ENCODE data around the gene ADI1. TPM values are rescaled to one million over a fixed set of nuclear protein-coding genes. Genes with fewer than 3 reads are reported as not detected.

Gene ADI1
- total RNA-seq, 2 donors from 2014 or later = 29.5 to 43.2 TPM

- DNase-seq (ENCODE audit: low spot score) = peak; percentile 64
- intact Hi-C loops (cut with DNase I) = no loop called here
Measured at GRCh38 chr2:3468296-3468988, 50.9 kb downstream of the ADI1 start.

- peak; percentile 62 for DNase-seq (ENCODE audit: low spot score)
- intact Hi-C loops (cut with DNase I) = no loop called here
Measured at GRCh38 chr2:3467654-3468053, 51.7 kb downstream of the ADI1 start.

- intact Hi-C loops (cut with DNase I) = no loop called here
Measured at GRCh38 chr2:3466966-3467365, 52.4 kb downstream of the ADI1 start.

GRCh38 chr2:3466482-3466863, 52.9 kb downstream of the ADI1 start:
- peak; percentile 71 for DNase-seq (ENCODE audit: low spot score)

More at GRCh38 chr2:3466966-3467365, 52.4 kb downstream of the ADI1 start:
- DNase-seq (ENCODE audit: low spot score) = peak; percentile 49

GRCh38 chr2:3465844-3466481, 53.4 kb downstream of the ADI1 start:
- DNase-seq (ENCODE audit: low spot score) = no peak
- intact Hi-C loops (cut with DNase I) = no loop called here

More at GRCh38 chr2:3466482-3466863, 52.9 kb downstream of the ADI1 start:
- intact Hi-C loops (cut with DNase I) = no loop called here

GRCh38 chr2:3465328-3465727, 54.0 kb downstream of the ADI1 start:
- DNase-seq (ENCODE audit: low spot score) = no peak
- intact Hi-C loops (cut with DNase I) = no loop called here

GRCh38 chr2:3464401-3465005, 54.8 kb downstream of the ADI1 start:
- DNase-seq (ENCODE audit: low spot score) = no peak

GRCh38 chr2:3463944-3464343, 55.4 kb downstream of the ADI1 start:
- DNase-seq (ENCODE audit: low spot score) = no peak
- intact Hi-C loops (cut with DNase I) = no loop called here

More at GRCh38 chr2:3464401-3465005, 54.8 kb downstream of the ADI1 start:
- intact Hi-C loops (cut with DNase I) = no loop called here

GRCh38 chr2:3463186-3463835, 56.0 kb downstream of the ADI1 start:
- DNase-seq (ENCODE audit: low spot score) = no peak
- intact Hi-C loops (cut with DNase I) = no loop called here

GRCh38 chr2:3462493-3463104, 56.7 kb downstream of the ADI1 start:
- DNase-seq (ENCODE audit: low spot score) = no peak
- intact Hi-C loops (cut with DNase I) = no loop called here

GRCh38 chr2:3461801-3462492, 57.4 kb downstream of the ADI1 start:
- no peak for DNase-seq (ENCODE audit: low spot score)
- intact Hi-C loops (cut with DNase I) = no loop called here

GRCh38 chr2:3460831-3461800, 58.2 kb downstream of the ADI1 start:
- intact Hi-C loops (cut with DNase I) = no loop called here
- DNase-seq (ENCODE audit: low spot score) = no peak

GRCh38 chr2:3460156-3460555, 59.2 kb downstream of the ADI1 start:
- intact Hi-C loops (cut with DNase I) = no loop called here
- DNase-seq (ENCODE audit: low spot score) = no peak

- intact Hi-C loops (cut with DNase I) = no loop called here
- DNase-seq (ENCODE audit: low spot score) = no peak
Measured at GRCh38 chr2:3459185-3460015, 59.9 kb downstream of the ADI1 start.

- DNase-seq (ENCODE audit: low spot score) = no peak
- intact Hi-C loops (cut with DNase I) = no loop called here
Measured at GRCh38 chr2:3458396-3459184, 60.7 kb downstream of the ADI1 start.

All from posterior vena cava (tissue), 2 donors.